ENCODE data around the gene RAB20.

DNA sequence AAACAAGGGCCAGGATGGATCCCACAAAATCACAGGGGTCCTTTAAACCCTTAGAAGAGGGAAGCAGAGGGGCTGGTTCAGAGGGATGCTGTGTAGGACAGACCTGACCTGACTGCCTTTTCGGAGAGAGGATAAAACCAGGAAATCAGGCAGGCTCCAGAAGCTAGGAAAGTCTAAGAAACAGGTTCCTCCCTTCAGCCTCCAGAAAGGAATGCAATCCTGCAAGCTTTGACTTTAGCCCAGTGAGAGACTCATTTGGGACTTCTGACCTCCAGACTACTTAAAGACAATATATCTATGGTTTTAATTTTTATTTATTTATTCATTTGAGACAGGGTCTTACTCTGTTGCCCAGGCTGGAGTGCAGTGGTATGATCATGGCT lies 5.3 kb downstream of the RAB20 start:
- TF ChIP-seq, protein P1, sequence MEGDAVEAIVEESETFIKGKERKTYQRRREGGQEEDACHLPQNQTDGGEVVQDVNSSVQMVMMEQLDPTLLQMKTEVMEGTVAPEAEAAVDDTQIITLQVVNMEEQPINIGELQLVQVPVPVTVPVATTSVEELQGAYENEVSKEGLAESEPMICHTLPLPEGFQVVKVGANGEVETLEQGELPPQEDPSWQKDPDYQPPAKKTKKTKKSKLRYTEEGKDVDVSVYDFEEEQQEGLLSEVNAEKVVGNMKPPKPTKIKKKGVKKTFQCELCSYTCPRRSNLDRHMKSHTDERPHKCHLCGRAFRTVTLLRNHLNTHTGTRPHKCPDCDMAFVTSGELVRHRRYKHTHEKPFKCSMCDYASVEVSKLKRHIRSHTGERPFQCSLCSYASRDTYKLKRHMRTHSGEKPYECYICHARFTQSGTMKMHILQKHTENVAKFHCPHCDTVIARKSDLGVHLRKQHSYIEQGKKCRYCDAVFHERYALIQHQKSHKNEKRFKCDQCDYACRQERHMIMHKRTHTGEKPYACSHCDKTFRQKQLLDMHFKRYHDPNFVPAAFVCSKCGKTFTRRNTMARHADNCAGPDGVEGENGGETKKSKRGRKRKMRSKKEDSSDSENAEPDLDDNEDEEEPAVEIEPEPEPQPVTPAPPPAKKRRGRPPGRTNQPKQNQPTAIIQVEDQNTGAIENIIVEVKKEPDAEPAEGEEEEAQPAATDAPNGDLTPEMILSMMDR (IDR thresholded peaks at IDR 0.05) = no peak
- TF ChIP-seq ETV6 (CRISPR knock-in tag; IDR thresholded peaks at IDR 0.05) = no peak
- TF ChIP-seq FOXK1 (CRISPR knock-in tag; IDR thresholded peaks at IDR 0.05) = no peak
